GM21786 (cell line): ENCODE data around the gene PRKACB.
"Not testable (repeated sequence)": the region's sequence is repeated elsewhere in the genome, so short reads cannot be mapped to it uniquely, and the experiment has no call there.

Source experiments
- ATAC-seq: cut with Tn5 transposase; IDR thresholded peaks from one replicate; pipeline ENCODE4 v1.9.1; 2021; ENCODE audit not compliant: unreplicated experiment

Gene PRKACB

GRCh38 chr1:84214115-84214956, 70.3 kb downstream of the PRKACB start:
- no peak for ATAC-seq

GRCh38 chr1:84217239-84217638, 73.2 kb downstream of the PRKACB start:
- no peak for ATAC-seq

- ATAC-seq, result no peak
Measured at GRCh38 chr1:84223751-84224432, 79.8 kb downstream of the PRKACB start.

- no peak for ATAC-seq
Measured at GRCh38 chr1:84224905-84225304, 80.8 kb downstream of the PRKACB start.

GRCh38 chr1:84225646-84226045, 81.6 kb downstream of the PRKACB start:
- ATAC-seq, result no peak

GRCh38 chr1:84232676-84233075, 88.6 kb downstream of the PRKACB start:
- ATAC-seq, result not testable (repeated sequence)

- ATAC-seq, result no peak
Measured at GRCh38 chr1:84236256-84236655, 92.2 kb downstream of the PRKACB start.

GRCh38 chr1:84242641-84243040, 98.6 kb downstream of the PRKACB start:
- no peak for ATAC-seq

- ATAC-seq, result no peak
Measured at GRCh38 chr1:84245563-84245962, 101.5 kb downstream of the PRKACB start.

GRCh38 chr1:84246213-84246612, 102.1 kb downstream of the PRKACB start:
- no peak for ATAC-seq

- no peak for ATAC-seq
Measured at GRCh38 chr1:84247425-84248220, 103.6 kb downstream of the PRKACB start.

GRCh38 chr1:84250668-84251067, 106.6 kb downstream of the PRKACB start:
- no peak for ATAC-seq

GRCh38 chr1:84253036-84253435, 109.0 kb downstream of the PRKACB start:
- no peak for ATAC-seq

- ATAC-seq, result no peak
Measured at GRCh38 chr1:84253891-84254290, 109.8 kb downstream of the PRKACB start.

GRCh38 chr1:84254703-84255238, 110.7 kb downstream of the PRKACB start:
- no peak for ATAC-seq

- no peak for ATAC-seq
Measured at GRCh38 chr1:84255582-84255981, 111.5 kb downstream of the PRKACB start.

GRCh38 chr1:84257617-84258016, 113.5 kb downstream of the PRKACB start:
- ATAC-seq, result no peak

- no peak for ATAC-seq
Measured at GRCh38 chr1:84259376-84259775, 115.3 kb downstream of the PRKACB start.

GRCh38 chr1:84259989-84260388, 115.9 kb downstream of the PRKACB start:
- ATAC-seq, result no peak

GRCh38 chr1:84260852-84261518, 116.9 kb downstream of the PRKACB start:
- no peak for ATAC-seq

- ATAC-seq, result no peak
Measured at GRCh38 chr1:84264961-84265360, 120.9 kb downstream of the PRKACB start.
